ENCODE data around the gene DNAH3. TPM values are rescaled to one million over a fixed set of nuclear protein-coding genes. Genes with fewer than 3 reads are reported as not detected.
A peak's percentile ranks its signal among the peaks of the same experiment; 100 is the strongest.
"Not testable (repeated sequence)": the region's sequence is repeated elsewhere in the genome, so short reads cannot be mapped to it uniquely, and the experiment has no call there.

Gene DNAH3
- total and polyA plus RNA-seq, 8 donors = 0.03 TPM; not detected in 7

GRCh38 chr16:21060027-21060510 is 90.6 kb downstream of the DNAH3 start:
- no peaks in the 10 kb centered on the region for H3K4me1 ChIP-seq
- no peaks in the 10 kb centered on the region for H3K36me3 ChIP-seq
- WGBS, 2 donors = 35 to 44% methylated on average over 4 of the region's 4 CpGs
- H3K4me3 ChIP-seq = no peak overlapping the region
- intact Hi-C loops (cut with DNase I) = no loop called here
- no peak for TF ChIP-seq CTCF (IDR thresholded peaks at IDR 0.05)
- DNase-seq (peak in 1 of 6 donors; percentile 12), ATAC-seq (no peak), FAIRE-seq (no peak)
- H3K9me3 ChIP-seq = no peaks in the 10 kb centered on the region
- no peaks in the 10 kb centered on the region for H3K27me3 ChIP-seq
- H3K27ac ChIP-seq = no peak overlapping the region

- no peak for TF ChIP-seq CTCF (IDR thresholded peaks at IDR 0.05)
- H3K4me3 ChIP-seq = no peak overlapping the region
- 62 to 68% methylated on average over 7 of the region's 7 CpGs for WGBS, 2 donors
- DNase-seq (no peak), ATAC-seq (no peak), FAIRE-seq (no peak)
- intact Hi-C loops (cut with DNase I) = no loop called here
- no peaks in the 10 kb centered on the region for H3K27me3 ChIP-seq
- H3K36me3 ChIP-seq = no peaks in the 10 kb centered on the region
- no peaks in the 10 kb centered on the region for H3K4me1 ChIP-seq
- no peak overlapping the region for H3K27ac ChIP-seq
- no peaks in the 10 kb centered on the region for H3K9me3 ChIP-seq
Measured at GRCh38 chr16:21057875-21058274, 92.8 kb downstream of the DNAH3 start.

- Histone ChIP-seq H3K9me3 (no peaks in the 10 kb centered on the region), H3K4me1 (no peaks in the 10 kb centered on the region), H3K27ac (no peak overlapping the region), H3K4me3 (no peak overlapping the region), H3K36me3 (no peaks in the 10 kb centered on the region), H3K27me3 (no peaks in the 10 kb centered on the region)
- FAIRE-seq = no peak
- intact Hi-C loops (cut with DNase I) = no loop called here
- no peak for DNase-seq
- no peak for TF ChIP-seq CTCF (IDR thresholded peaks at IDR 0.05)
- 48% methylated on average over 3 of the region's 3 CpGs for WGBS, 2 donors
- no peak for ATAC-seq
Measured at GRCh38 chr16:21056396-21056795, 94.2 kb downstream of the DNAH3 start.

- ATAC-seq; intact Hi-C loops (cut with DNase I); FAIRE-seq; H3K4me3 ChIP-seq; H3K27ac ChIP-seq; DNase-seq; H3K36me3 ChIP-seq; H3K27me3 ChIP-seq; H3K4me1 ChIP-seq; H3K9me3 ChIP-seq: not testable (repeated sequence)
- 77 to 83% methylated on average over 4 of the region's 4 CpGs for WGBS, 2 donors
Measured at GRCh38 chr16:21055738-21056137, 94.9 kb downstream of the DNAH3 start.

- no peak for TF ChIP-seq CTCF (IDR thresholded peaks at IDR 0.05)
- ATAC-seq = no peak
- no peaks in the 10 kb centered on the region for H3K4me1 ChIP-seq
- H3K9me3 ChIP-seq = no peaks in the 10 kb centered on the region
- H3K27ac ChIP-seq = no peak overlapping the region
- peaks cover 0 to 4% (median 0%) of the 10 kb centered on the region in 4 donors for H3K27me3 ChIP-seq
- DNase-seq = no peak
- no peaks in the 10 kb centered on the region for H3K36me3 ChIP-seq
- 59 to 74% methylated on average over 1 of the region's 1 CpG for WGBS, 2 donors
- H3K4me3 ChIP-seq = no peak overlapping the region
- intact Hi-C loops (cut with DNase I) = no loop called here
- no peak for FAIRE-seq
Measured at GRCh38 chr16:21053590-21053989, 97.1 kb downstream of the DNAH3 start.

GRCh38 chr16:21048091-21048912 is 102.3 kb downstream of the DNAH3 start:
- 58 to 69% methylated on average over 28 to 31 of the region's 31 CpGs for WGBS, 2 donors
- not testable (repeated sequence) for ATAC-seq

More at GRCh38 chr16:21048091-21048912, 102.3 kb downstream of the DNAH3 start:
- H3K27me3 ChIP-seq; H3K9me3 ChIP-seq; H3K4me3 ChIP-seq; H3K36me3 ChIP-seq; H3K4me1 ChIP-seq; DNase-seq; H3K27ac ChIP-seq; FAIRE-seq; intact Hi-C loops (cut with DNase I): not testable (repeated sequence)
